ENCODE results near the gene CACNA1S.

The CACNA1S gene

DNA sequence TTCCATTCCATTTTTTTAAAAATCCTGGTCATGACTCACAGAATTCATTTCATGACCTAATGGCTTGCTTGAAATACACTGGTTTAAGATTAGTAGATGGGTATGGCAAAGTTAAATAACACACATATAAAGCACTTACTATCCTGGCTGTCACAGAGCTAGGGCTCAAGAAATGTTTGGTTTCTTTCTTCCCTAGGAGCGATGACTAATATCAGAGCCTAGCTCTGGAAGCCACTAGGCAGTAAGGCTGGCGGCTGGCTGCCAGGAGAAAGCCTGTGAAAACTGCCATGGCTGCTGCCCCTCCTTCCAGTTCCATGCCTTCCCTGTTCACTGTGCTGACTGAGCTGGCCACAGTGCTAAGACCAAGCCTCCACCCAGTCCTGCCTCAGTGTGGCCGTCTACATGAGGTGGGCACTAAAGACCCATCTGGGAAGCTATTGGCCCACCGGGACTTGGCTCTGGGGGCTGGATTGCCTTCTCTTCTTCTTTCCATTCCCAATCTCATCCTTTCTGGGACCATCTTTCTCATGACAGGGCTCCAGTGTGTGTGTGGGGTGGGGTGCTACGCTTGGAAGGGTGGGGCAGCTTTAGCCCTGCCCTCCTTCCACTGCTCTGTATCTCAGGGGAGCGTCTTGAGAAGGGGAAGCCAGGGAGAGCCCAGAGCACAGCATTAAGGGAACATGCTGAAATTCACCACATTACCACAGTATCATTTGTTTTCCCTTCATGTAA is 25.5 kb upstream of the CACNA1S start:
- no peak overlapping the region for H3K4me3 ChIP-seq (ENCODE audit: low read depth, low read length)
- peak; percentile 81 for DNase-seq (ENCODE audit: low read depth, low spot score)
- ChIA-PET CTCF (interaction anchor here (0.7 to 5.9 kb wide), 11 partner anchors 13 to 166 kb away, joined by 4 to 65 read pairs (median 6); partner anchors contain the start of gene TMEM9), POLR2A (interaction anchor here (1.0 kb wide), 1 partner anchor 16 kb away, joined by 7 read pairs; the partner anchor contains the start of gene TMEM9)
- TF ChIP-seq, protein P1, sequence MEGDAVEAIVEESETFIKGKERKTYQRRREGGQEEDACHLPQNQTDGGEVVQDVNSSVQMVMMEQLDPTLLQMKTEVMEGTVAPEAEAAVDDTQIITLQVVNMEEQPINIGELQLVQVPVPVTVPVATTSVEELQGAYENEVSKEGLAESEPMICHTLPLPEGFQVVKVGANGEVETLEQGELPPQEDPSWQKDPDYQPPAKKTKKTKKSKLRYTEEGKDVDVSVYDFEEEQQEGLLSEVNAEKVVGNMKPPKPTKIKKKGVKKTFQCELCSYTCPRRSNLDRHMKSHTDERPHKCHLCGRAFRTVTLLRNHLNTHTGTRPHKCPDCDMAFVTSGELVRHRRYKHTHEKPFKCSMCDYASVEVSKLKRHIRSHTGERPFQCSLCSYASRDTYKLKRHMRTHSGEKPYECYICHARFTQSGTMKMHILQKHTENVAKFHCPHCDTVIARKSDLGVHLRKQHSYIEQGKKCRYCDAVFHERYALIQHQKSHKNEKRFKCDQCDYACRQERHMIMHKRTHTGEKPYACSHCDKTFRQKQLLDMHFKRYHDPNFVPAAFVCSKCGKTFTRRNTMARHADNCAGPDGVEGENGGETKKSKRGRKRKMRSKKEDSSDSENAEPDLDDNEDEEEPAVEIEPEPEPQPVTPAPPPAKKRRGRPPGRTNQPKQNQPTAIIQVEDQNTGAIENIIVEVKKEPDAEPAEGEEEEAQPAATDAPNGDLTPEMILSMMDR (IDR thresholded peaks at IDR 0.05; ENCODE audit: insufficient read depth, low read length, missing control alignments), result no peak

DNA sequence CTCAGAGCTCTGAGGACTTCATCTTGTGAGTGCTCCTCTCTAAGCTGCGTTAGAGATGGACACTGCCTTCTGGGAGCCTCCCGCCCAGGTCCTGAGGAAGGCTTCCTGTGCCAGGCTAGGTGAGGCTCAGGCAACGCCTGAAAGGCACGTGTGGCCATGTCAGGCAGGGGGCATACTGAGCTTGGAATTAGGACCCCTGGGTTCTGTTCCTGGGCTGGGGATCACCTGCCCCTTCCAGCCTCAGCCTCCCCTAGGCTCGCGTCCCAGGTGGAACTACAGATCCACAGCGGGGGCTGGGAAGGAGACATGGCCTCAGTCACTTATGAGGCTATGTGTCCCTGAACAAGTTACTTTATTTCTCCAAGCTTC is 24.8 kb upstream of the CACNA1S start:
- TF ChIP-seq, protein P1 (IDR thresholded peaks at IDR 0.05; ENCODE audit: insufficient read depth, low read length, missing control alignments), result no peak
- ChIA-PET CTCF (interaction anchor here (0.8 to 5.9 kb wide), 8 partner anchors 12 to 165 kb away, joined by 4 to 65 read pairs (median 6); partner anchors contain the start of gene TMEM9), POLR2A (interaction anchor here (1.0 kb wide), 1 partner anchor 17 kb away, joined by 7 read pairs; the partner anchor contains the start of gene TMEM9)
- no peak for DNase-seq (ENCODE audit: low read depth, low spot score)
- H3K4me3 ChIP-seq (ENCODE audit: low read depth, low read length), result no peak overlapping the region

DNA sequence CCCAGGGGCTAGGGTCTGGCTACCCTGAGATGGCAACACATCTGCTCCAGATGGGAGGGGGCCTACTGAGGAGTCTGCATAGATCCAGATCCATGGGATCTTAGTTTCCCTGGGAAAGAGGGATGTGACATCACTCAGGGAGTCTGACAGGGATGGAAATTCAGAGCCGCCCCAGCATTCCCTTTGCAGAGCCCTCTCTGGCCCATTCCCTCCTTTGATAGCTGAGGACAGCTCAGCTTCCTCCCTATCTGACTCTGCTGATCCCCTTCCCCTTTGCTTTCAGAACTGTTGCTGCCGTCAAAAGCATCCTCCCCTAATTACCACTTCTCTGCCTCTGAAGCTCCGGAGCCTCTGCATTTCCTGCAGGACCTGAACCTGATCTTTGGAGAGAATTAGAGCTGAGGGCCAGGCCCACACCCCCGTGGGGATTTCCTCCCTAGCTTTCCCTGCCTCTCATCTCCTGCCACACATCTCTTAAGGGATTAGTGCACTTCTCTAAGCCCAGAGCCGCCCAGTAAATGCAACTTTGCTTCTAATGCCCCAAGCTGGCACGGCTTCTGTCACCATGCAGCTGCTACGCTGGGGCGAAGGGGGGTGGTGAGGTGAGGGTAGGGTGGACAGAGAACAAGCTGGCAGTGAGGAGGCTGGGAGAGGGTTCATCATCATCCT is 24.3 kb upstream of the CACNA1S start:
- TF ChIP-seq, protein P1 (IDR thresholded peaks at IDR 0.05; ENCODE audit: insufficient read depth, low read length, missing control alignments), result no peak
- no peak overlapping the region for H3K4me3 ChIP-seq (ENCODE audit: low read depth, low read length)
- ChIA-PET CTCF (interaction anchor here (0.8 to 5.9 kb wide), 6 partner anchors 12 to 165 kb away, joined by 4 to 65 read pairs (median 7); partner anchors contain the start of gene TMEM9), POLR2A (no interaction called here)
- DNase-seq (ENCODE audit: low read depth, low spot score), result no peak

DNA sequence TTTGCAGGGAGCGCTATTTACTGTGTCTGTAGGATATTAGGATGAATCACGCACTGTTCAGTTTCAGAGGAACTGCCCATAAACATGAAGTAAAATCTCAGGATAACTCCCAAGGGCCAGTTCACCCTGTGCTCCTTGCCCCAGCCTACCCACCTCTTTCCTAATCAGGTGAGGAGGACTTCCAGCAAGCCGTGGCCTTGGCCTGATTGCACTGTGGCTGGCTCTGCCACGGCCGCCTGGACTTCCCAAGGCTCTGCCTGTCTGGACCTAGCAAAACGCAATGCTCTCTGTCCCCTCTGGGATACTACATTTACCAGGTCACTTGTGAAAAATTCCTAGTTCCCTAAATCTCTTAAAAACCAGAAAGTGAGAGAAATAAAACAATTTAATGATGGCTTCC is 22.2 kb upstream of the CACNA1S start:
- ChIA-PET POLR2A (no interaction called here), CTCF (interaction anchor here (0.9 kb wide), 1 partner anchor 16 kb away, joined by 4 read pairs; no protein-coding TSS in a partner anchor)
- H3K4me3 ChIP-seq (ENCODE audit: low read depth, low read length), result no peak overlapping the region
- TF ChIP-seq, protein P1 (IDR thresholded peaks at IDR 0.05; ENCODE audit: insufficient read depth, low read length, missing control alignments), result no peak
- no peak for DNase-seq (ENCODE audit: low read depth, low spot score)

DNA sequence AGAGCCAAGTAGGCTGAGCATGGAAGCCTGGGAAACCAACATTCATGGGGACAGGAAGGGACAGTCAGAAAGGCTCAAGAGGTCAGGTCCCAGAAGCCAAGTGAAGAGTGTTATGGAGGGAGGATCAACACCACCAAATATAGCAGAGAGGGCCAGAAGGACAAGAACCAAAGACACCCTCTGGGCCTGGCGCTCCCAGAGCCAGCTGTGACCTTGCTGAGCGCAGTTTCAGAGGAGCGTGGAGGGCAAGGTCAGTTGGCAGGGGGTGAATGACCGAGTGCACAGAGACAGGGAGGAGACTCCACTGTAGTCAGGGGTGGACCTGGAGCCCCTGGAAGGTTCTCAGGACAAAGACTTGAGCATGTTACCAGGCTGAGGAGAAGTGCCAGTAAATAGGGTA is 19.2 kb upstream of the CACNA1S start:
- POLR2A ChIA-PET, result no interaction called here

More for the DNA sequence above, 19.2 kb upstream of the CACNA1S start:
- H3K4me3 ChIP-seq (ENCODE audit: low read depth, low read length), result no peak overlapping the region
- TF ChIP-seq, protein P1 (IDR thresholded peaks at IDR 0.05; ENCODE audit: insufficient read depth, low read length, missing control alignments), result no peak
- DNase-seq (ENCODE audit: low read depth, low spot score), result no peak
- CTCF ChIA-PET, result no interaction called here
